Hepatocyte (in vitro differentiated cells): ENCODE measurements around the gene UBQLN1.

ENCODE experiments used
- EZH2 ChIP-seq: fragments of 200-600 bp; sonication (generic); IDR thresholded peaks from 2 replicates; pipeline ENCODE4 v1.6.1; 2016; ENCODE audit warnings: antibody characterized with exemption, mild to moderate bottlenecking, borderline replicate concordance
- EZH2phosphoT487 ChIP-seq: fragments of 200-600 bp; sonication (generic); IDR thresholded peaks from one replicate; pipeline ENCODE4 v1.6.1; 2018; ENCODE audit warnings: antibody characterized with exemption, mild to moderate bottlenecking, low read depth, moderate library complexity; ENCODE audit not compliant: unreplicated experiment, severe bottlenecking
- TF ChIP-seq, protein P1 (sequence below): fragments of 200-600 bp; sonication (generic); IDR thresholded peaks from 2 replicates; pipeline ENCODE4 v1.5.1; 2016; ENCODE audit warnings: antibody characterized with exemption, mild to moderate bottlenecking; ENCODE audit not compliant: poor library complexity

DNA sequence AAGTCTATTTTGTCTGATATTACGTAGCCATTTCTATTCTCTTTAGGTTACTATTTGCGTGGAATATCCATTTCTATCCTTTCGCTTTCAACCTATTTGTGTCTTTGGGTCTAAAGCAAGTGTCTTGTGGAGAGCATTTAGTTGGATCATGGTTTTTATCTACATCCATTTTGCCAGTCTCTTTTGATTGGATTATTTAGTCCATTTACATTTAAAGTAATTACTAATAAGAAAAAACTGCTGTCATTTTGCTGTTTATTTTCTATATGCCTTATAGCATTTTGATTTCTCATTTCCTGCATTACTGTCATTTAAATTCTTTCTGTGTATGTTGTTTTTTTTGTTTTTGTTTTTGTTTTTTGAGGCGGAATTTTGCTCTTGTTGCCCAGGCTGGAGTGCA is 26.0 kb upstream of the UBQLN1 start:
- TF ChIP-seq, protein P1, sequence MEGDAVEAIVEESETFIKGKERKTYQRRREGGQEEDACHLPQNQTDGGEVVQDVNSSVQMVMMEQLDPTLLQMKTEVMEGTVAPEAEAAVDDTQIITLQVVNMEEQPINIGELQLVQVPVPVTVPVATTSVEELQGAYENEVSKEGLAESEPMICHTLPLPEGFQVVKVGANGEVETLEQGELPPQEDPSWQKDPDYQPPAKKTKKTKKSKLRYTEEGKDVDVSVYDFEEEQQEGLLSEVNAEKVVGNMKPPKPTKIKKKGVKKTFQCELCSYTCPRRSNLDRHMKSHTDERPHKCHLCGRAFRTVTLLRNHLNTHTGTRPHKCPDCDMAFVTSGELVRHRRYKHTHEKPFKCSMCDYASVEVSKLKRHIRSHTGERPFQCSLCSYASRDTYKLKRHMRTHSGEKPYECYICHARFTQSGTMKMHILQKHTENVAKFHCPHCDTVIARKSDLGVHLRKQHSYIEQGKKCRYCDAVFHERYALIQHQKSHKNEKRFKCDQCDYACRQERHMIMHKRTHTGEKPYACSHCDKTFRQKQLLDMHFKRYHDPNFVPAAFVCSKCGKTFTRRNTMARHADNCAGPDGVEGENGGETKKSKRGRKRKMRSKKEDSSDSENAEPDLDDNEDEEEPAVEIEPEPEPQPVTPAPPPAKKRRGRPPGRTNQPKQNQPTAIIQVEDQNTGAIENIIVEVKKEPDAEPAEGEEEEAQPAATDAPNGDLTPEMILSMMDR: no peak
- no peak for TF ChIP-seq EZH2phosphoT487
- no peak for TF ChIP-seq EZH2
